Endodermal cell (in vitro differentiated cells): ENCODE results near the gene OR7C1. TPM values are rescaled to one million over a fixed set of nuclear protein-coding genes. Genes with fewer than 3 reads are reported as not detected.

Experiments used
- DNase-seq: peaks from one replicate; pipeline ENCODE4 v3.0.0-alpha.2; 2017
- H3K27ac ChIP-seq: 2 replicates; pipeline ENCODE4 v1.5.1; 2013; ENCODE audit warnings: mild to moderate bottlenecking, low read depth, low read length, moderate library complexity
- H3K27me3 ChIP-seq: 2 replicates; pipeline ENCODE4 v1.6.1; 2013; ENCODE audit warnings: mild to moderate bottlenecking, low read length, moderate library complexity; ENCODE audit not compliant: insufficient read depth, control insufficient read depth, poor library complexity, severe bottlenecking
- H3K36me3 ChIP-seq: 2 replicates; pipeline ENCODE4 v1.7.0; 2013; ENCODE audit warnings: mild to moderate bottlenecking, low read length, moderate library complexity; ENCODE audit not compliant: control insufficient read depth, insufficient read depth
- H3K4me1 ChIP-seq: one replicate; pipeline ENCODE4 v1.7.0; 2013; ENCODE audit warnings: low read length; ENCODE audit not compliant: control insufficient read depth, insufficient read depth
- H3K4me3 ChIP-seq: 2 replicates; pipeline ENCODE4 v1.5.1; 2013; ENCODE audit warnings: mild to moderate bottlenecking, low read length, moderate library complexity
- H3K9ac ChIP-seq: 2 replicates; pipeline ENCODE4 v1.6.1; 2013; ENCODE audit warnings: mild to moderate bottlenecking, low read length, moderate library complexity; ENCODE audit not compliant: poor library complexity, severe bottlenecking; ENCODE audit errors: extremely low read depth
- H3K9me3 ChIP-seq: 2 replicates; pipeline ENCODE4 v1.6.1; 2013; ENCODE audit warnings: mild to moderate bottlenecking, low read length, moderate library complexity; ENCODE audit not compliant: control insufficient read depth
- H3K27ac Mint-ChIP-seq: 2 replicates; pipeline ENCODE4 v1.8.0; 2020; ENCODE audit warnings: mixed read lengths
- H3K27me3 Mint-ChIP-seq: 2 replicates; pipeline ENCODE4 v1.8.0; 2021; ENCODE audit warnings: mild to moderate bottlenecking, mixed read lengths; ENCODE audit not compliant: insufficient read depth
- H3K36me3 Mint-ChIP-seq: 2 replicates; pipeline ENCODE4 v1.8.0; 2020; ENCODE audit warnings: low read depth, mixed read lengths
- H3K4me1 Mint-ChIP-seq: 2 replicates; pipeline ENCODE4 v1.8.0; 2020; ENCODE audit warnings: mixed read lengths
- H3K4me3 Mint-ChIP-seq: 2 replicates; pipeline ENCODE4 v1.8.0; 2020; ENCODE audit warnings: mild to moderate bottlenecking, moderate library complexity, mixed read lengths
- H3K9me3 Mint-ChIP-seq: 2 replicates; pipeline ENCODE4 v1.8.0; 2020; ENCODE audit warnings: mild to moderate bottlenecking, mixed read lengths
- WGBS, 2 experiments: methylation state at CpG; one replicate each; pipeline versions ENCODE4 v1.1.5 to v1.1.7; 2013; ENCODE audit warnings: missing lambda C conversion rate in 2 of 2, mixed read lengths in 1 of 2; ENCODE audit not compliant: insufficient coverage in 1 of 2, insufficient read length in 1 of 2; 5-methylcytosine and 5-hydroxymethylcytosine counted together
- total RNA-seq, 2 donors: library from RNA; stranded (reverse); fragmentation: NEBNext Ultra II Directional in 1 of 2; extraction: Animal tissue kit (Norgen Biotek cat#: 25700) in 1 of 2; gene quantifications; 2 replicates in 1 of 2; 3 replicates in 1 of 2; pipeline ENCODE4 v1.2.1, GENCODE V29; 2021
- TF ChIP-seq, protein P1 (sequence below): fragments of 200-600 bp; sonication (generic); conservative IDR thresholded peaks from 2 replicates; pipeline ENCODE4 v1.5.0; 2021; ENCODE audit warnings: antibody characterized with exemption, mild to moderate bottlenecking

The OR7C1 gene
- total RNA-seq, 2 donors from 2014 or later = not detected

DNA sequence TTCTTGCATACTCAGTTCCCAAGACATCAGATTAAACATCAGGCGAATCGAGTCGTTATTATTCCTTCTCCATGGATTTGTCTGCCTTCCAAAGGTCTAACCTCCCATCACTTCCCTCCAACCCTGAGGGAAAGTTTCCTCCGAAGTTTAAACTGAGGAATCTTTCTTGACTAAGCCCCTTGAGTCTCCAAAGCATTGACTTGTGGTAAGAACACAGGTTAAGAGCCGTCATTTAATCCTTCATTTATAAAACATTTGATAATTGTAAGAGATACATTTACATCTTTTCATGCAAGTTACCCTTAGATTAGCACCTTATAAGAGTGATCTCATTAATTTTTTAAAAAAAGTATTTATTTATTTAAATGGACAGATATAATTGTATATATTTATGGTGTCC, 13.8 kb upstream of the OR7C1 start, which contains the start of gene OR7A10:
TSS of gene OR7A10 (minus strand) at position 101 of the 400 bp plus-strand sequence. CDS start 7,045 bp downstream, outside the sequence.
- Mint-ChIP-seq H3K4me1 (no peaks in the 10 kb centered on the region), H3K9me3 (peaks cover 81% of the 10 kb centered on the region), H3K36me3 (no peaks in the 10 kb centered on the region), H3K4me3 (no peak within 1 kb of the TSS), H3K27ac (no peak within 1 kb of the TSS), H3K27me3 (no peaks in the 10 kb centered on the region)
- Histone ChIP-seq H3K36me3 (no peaks in the 10 kb centered on the region), H3K27ac (no peak within 1 kb of the TSS), H3K27me3 (no peaks in the 10 kb centered on the region), H3K4me3 (no peak within 1 kb of the TSS), H3K9me3 (peaks cover 48% of the 10 kb centered on the region), H3K4me1 (no peaks in the 10 kb centered on the region), H3K9ac (no peak within 1 kb of the TSS)
- TF ChIP-seq, protein P1, sequence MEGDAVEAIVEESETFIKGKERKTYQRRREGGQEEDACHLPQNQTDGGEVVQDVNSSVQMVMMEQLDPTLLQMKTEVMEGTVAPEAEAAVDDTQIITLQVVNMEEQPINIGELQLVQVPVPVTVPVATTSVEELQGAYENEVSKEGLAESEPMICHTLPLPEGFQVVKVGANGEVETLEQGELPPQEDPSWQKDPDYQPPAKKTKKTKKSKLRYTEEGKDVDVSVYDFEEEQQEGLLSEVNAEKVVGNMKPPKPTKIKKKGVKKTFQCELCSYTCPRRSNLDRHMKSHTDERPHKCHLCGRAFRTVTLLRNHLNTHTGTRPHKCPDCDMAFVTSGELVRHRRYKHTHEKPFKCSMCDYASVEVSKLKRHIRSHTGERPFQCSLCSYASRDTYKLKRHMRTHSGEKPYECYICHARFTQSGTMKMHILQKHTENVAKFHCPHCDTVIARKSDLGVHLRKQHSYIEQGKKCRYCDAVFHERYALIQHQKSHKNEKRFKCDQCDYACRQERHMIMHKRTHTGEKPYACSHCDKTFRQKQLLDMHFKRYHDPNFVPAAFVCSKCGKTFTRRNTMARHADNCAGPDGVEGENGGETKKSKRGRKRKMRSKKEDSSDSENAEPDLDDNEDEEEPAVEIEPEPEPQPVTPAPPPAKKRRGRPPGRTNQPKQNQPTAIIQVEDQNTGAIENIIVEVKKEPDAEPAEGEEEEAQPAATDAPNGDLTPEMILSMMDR = no peak
- WGBS, 2 experiments = 61 to 82% methylated on average over 3 to 5 of the region's 5 CpGs
- no peak for DNase-seq

- peaks cover 63% of the 10 kb centered on the region for H3K9me3 ChIP-seq
- no peaks in the 10 kb centered on the region for H3K27me3 ChIP-seq
- Mint-ChIP-seq H3K4me1 (no peaks in the 10 kb centered on the region), H3K27ac (no peak overlapping the region), H3K36me3 (no peaks in the 10 kb centered on the region), H3K9me3 (peaks cover 83% of the 10 kb centered on the region), H3K27me3 (no peaks in the 10 kb centered on the region), H3K4me3 (no peak overlapping the region)
- H3K4me1 ChIP-seq = no peaks in the 10 kb centered on the region
- no peak for DNase-seq
- WGBS, 2 experiments = 69 to 89% methylated on average over 3 to 6 of the region's 6 CpGs
- no peak overlapping the region for H3K4me3 ChIP-seq
- H3K9ac ChIP-seq = no peak overlapping the region
- H3K36me3 ChIP-seq = no peaks in the 10 kb centered on the region
- TF ChIP-seq, protein P1 = no peak
- no peak overlapping the region for H3K27ac ChIP-seq
These were observed 8.6 kb upstream of the OR7C1 start for GRCh38 chr19:14843578-14843977.

DNA sequence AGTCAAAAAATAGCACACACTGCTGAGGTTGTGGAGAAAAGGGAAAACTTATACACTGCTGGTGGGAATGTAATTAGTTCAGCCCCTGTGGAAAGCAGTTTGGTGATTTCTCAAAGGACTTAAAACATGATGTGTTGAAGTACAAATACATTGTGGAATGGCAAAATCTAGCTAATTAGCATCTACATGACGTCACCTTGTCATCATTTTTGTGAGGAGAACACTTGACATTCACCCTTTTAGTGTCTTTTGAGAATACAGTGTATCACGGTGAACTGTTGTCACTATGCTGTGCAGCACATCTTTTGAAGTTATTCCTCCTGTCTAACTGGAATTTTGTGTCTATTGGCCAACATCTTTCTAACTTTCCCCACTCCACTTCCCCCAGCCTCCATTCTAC, 8.2 kb upstream of the OR7C1 start:
- Mint-ChIP-seq H3K4me1 (no peaks in the 10 kb centered on the region), H3K36me3 (no peaks in the 10 kb centered on the region), H3K27me3 (no peaks in the 10 kb centered on the region), H3K27ac (no peak overlapping the region), H3K4me3 (no peak overlapping the region), H3K9me3 (peaks cover 82% of the 10 kb centered on the region)
- WGBS, 2 experiments = 48 to 50% methylated on average over 2 of the region's 2 CpGs
- no peaks in the 10 kb centered on the region for H3K36me3 ChIP-seq
- no peak overlapping the region for H3K9ac ChIP-seq
- H3K4me3 ChIP-seq = no peak overlapping the region
- no peaks in the 10 kb centered on the region for H3K27me3 ChIP-seq
- no peak for DNase-seq
- H3K27ac ChIP-seq = no peak overlapping the region
- TF ChIP-seq, protein P1 = no peak
- H3K9me3 ChIP-seq = peaks cover 65% of the 10 kb centered on the region
- no peaks in the 10 kb centered on the region for H3K4me1 ChIP-seq
